Natural killer cell (primary cell): ENCODE data around the gene KCNH1. TPM values are rescaled to one million over a fixed set of nuclear protein-coding genes. Genes with fewer than 3 reads are reported as not detected.

Source experiments
- ATAC-seq, 3 donors: fragments of 150-1000 bp in 2 of 3; fragments of 200-7000 bp in 1 of 3; cut with Tn5 transposase; 1 replicate in 1 of 3; 2 replicates in 2 of 3; pipeline ENCODE4 v1.10.0; 2021; ENCODE audit warnings: mild to moderate bottlenecking in 2 of 3, moderate library complexity in 2 of 3
- DNase-seq, 2 donors: peaks; one replicate each; pipeline versions ENCODE4 v3.0.0 to v3.0.0-alpha.2; 2013 to 2021; ENCODE audit warnings: mixed read lengths in 1 of 2
- H3K27ac ChIP-seq: one replicate; pipeline ENCODE4 v1.5.1; 2013; ENCODE audit warnings: mild to moderate bottlenecking, low read length
- H3K27me3 ChIP-seq: one replicate; pipeline ENCODE4 v1.6.1; 2013; ENCODE audit warnings: low read length; ENCODE audit not compliant: control insufficient read depth, insufficient read depth
- H3K36me3 ChIP-seq: one replicate; pipeline ENCODE4 v1.6.1; 2013; ENCODE audit warnings: low read length; ENCODE audit not compliant: control insufficient read depth, insufficient read depth
- H3K4me1 ChIP-seq: one replicate; pipeline ENCODE4 v1.6.1; 2013; ENCODE audit warnings: low read length; ENCODE audit not compliant: control insufficient read depth, insufficient read depth
- H3K4me3 ChIP-seq: one replicate; pipeline ENCODE4 v1.5.1; 2013; ENCODE audit warnings: low read length
- H3K9me3 ChIP-seq: one replicate; pipeline ENCODE4 v1.6.1; 2013; ENCODE audit warnings: low read length; ENCODE audit not compliant: control insufficient read depth, insufficient read depth
- H3K27ac Mint-ChIP-seq, 2 donors: one replicate each; pipeline ENCODE4 v1.8.0; 2022; ENCODE audit warnings: mild to moderate bottlenecking in 2 of 2, mixed read lengths in 2 of 2, moderate library complexity in 1 of 2
- H3K27me3 Mint-ChIP-seq, 2 donors: one replicate each; pipeline ENCODE4 v1.8.0; 2022; ENCODE audit warnings: low read depth in 2 of 2, mixed read lengths in 2 of 2
- H3K36me3 Mint-ChIP-seq: one replicate; pipeline ENCODE4 v1.8.0; 2022; ENCODE audit warnings: mixed read lengths
- H3K4me1 Mint-ChIP-seq, 2 donors: one replicate each; pipeline ENCODE4 v1.8.0; 2022; ENCODE audit warnings: mixed read lengths in 2 of 2
- H3K4me3 Mint-ChIP-seq: one replicate; pipeline ENCODE4 v1.8.0; 2022; ENCODE audit warnings: mild to moderate bottlenecking, moderate library complexity, mixed read lengths
- H3K9me3 Mint-ChIP-seq, 2 donors: one replicate each; pipeline ENCODE4 v1.8.0; 2022; ENCODE audit warnings: mixed read lengths in 2 of 2
- CTCF ChIP-seq: fragments of 200-600 bp; IDR thresholded peaks from one replicate; pipeline ENCODE4 v1.8.0; 2022; ENCODE audit warnings: antibody characterized with exemption
- WGBS: methylation state at CpG from one replicate; pipeline ENCODE4 v1.1.7; 2013; ENCODE audit warnings: missing lambda C conversion rate; ENCODE audit not compliant: insufficient coverage; 5-methylcytosine and 5-hydroxymethylcytosine counted together
- intact Hi-C: fragments of 100-400 bp; cut with micrococcal nuclease; formaldehyde crosslinking; loops from one replicate; pipeline ENCODE4 v1.14.2; 2022
- total RNA-seq, 4 donors: library from RNA; stranded (reverse); fragments of 120-200 nt in 1 of 4; gene quantifications; one replicate each; pipeline versions ENCODE4 v1.2.3 to v1.2.4, GENCODE V29; 2013 to 2022

Gene KCNH1
- total RNA-seq, 3 donors from 2014 or later (not counting 1 experiment from before 2014, with no cell fraction given) = not detected

- Histone ChIP-seq H3K4me3 (no peak overlapping the region), H3K27me3 (no peaks in the 10 kb centered on the region), H3K27ac (no peak overlapping the region), H3K9me3 (no peaks in the 10 kb centered on the region), H3K36me3 (no peaks in the 10 kb centered on the region), H3K4me1 (no peaks in the 10 kb centered on the region)
- no peaks in the 10 kb centered on the region for H3K27me3 Mint-ChIP-seq
- H3K4me1 Mint-ChIP-seq = peaks cover 5 to 6% of the 10 kb centered on the region in 2 donors
- TF ChIP-seq CTCF = no peak
- DNase-seq = no peak
- H3K27ac Mint-ChIP-seq = no peak overlapping the region
- H3K9me3 Mint-ChIP-seq = no peaks in the 10 kb centered on the region
- ATAC-seq = no peak
- H3K36me3 Mint-ChIP-seq = no peaks in the 10 kb centered on the region
- H3K4me3 Mint-ChIP-seq = no peak overlapping the region
- intact Hi-C loops = no loop called here
Measured at GRCh38 chr1:210937846-210938245, 196.1 kb downstream of the KCNH1 start.

- Histone ChIP-seq H3K27ac (no peak overlapping the region), H3K27me3 (no peaks in the 10 kb centered on the region), H3K4me3 (no peak overlapping the region), H3K36me3 (no peaks in the 10 kb centered on the region), H3K4me1 (no peaks in the 10 kb centered on the region), H3K9me3 (no peaks in the 10 kb centered on the region)
- Mint-ChIP-seq H3K9me3 (no peaks in the 10 kb centered on the region), H3K4me1 (peaks cover 5 to 6% of the 10 kb centered on the region in 2 donors), H3K27me3 (peaks cover 0 to 3% of the 10 kb centered on the region in 2 donors), H3K4me3 (no peak overlapping the region), H3K36me3 (no peaks in the 10 kb centered on the region), H3K27ac (no peak overlapping the region)
- WGBS = 82% methylated on average over 4 of the region's 4 CpGs
- intact Hi-C loops = no loop called here
- DNase-seq (no peak), ATAC-seq (no peak)
- TF ChIP-seq CTCF = no peak
Measured at GRCh38 chr1:210935905-210936304, 198.0 kb downstream of the KCNH1 start.

- no peaks in the 10 kb centered on the region for H3K9me3 ChIP-seq
- H3K9me3 Mint-ChIP-seq = peaks cover 0 to 3% of the 10 kb centered on the region in 2 donors
- no peak overlapping the region for H3K27ac Mint-ChIP-seq
- no peak overlapping the region for H3K4me3 ChIP-seq
- intact Hi-C loops = no loop called here
- H3K36me3 ChIP-seq = no peaks in the 10 kb centered on the region
- H3K36me3 Mint-ChIP-seq = no peaks in the 10 kb centered on the region
- no peak for TF ChIP-seq CTCF
- no peaks in the 10 kb centered on the region for H3K27me3 ChIP-seq
- H3K27ac ChIP-seq = no peak overlapping the region
- no peak for DNase-seq
- H3K4me3 Mint-ChIP-seq = no peak overlapping the region
- H3K4me1 ChIP-seq = no peaks in the 10 kb centered on the region
- no peaks in the 10 kb centered on the region for H3K4me1 Mint-ChIP-seq
- peaks cover 0 to 14% of the 10 kb centered on the region in 2 donors for H3K27me3 Mint-ChIP-seq
- ATAC-seq = no peak
Measured at GRCh38 chr1:210932104-210932503, 201.8 kb downstream of the KCNH1 start.

- no peak for TF ChIP-seq CTCF
- Mint-ChIP-seq H3K27me3 (peaks cover 0 to 23% of the 10 kb centered on the region in 2 donors), H3K27ac (no peak overlapping the region), H3K4me3 (no peak overlapping the region), H3K9me3 (peaks cover 0 to 4% of the 10 kb centered on the region in 2 donors), H3K4me1 (no peaks in the 10 kb centered on the region), H3K36me3 (peaks cover 8% of the 10 kb centered on the region)
- Histone ChIP-seq H3K9me3 (no peaks in the 10 kb centered on the region), H3K27me3 (no peaks in the 10 kb centered on the region), H3K4me3 (no peak overlapping the region), H3K36me3 (no peaks in the 10 kb centered on the region), H3K27ac (no peak overlapping the region), H3K4me1 (no peaks in the 10 kb centered on the region)
- no peak for DNase-seq
- intact Hi-C loops = no loop called here
- ATAC-seq = no peak
Measured at GRCh38 chr1:210922666-210923065, 211.3 kb downstream of the KCNH1 start.
